HCT116 (cell line): Measurements from ENCODE around the gene KCNJ10. TPM values are rescaled to one million over a fixed set of nuclear protein-coding genes. Genes with fewer than 3 reads are reported as not detected.

Source experiments
- ATAC-seq: fragments of 200-7000 bp; cut with Tn5 transposase; 2 replicates; pipeline ENCODE4 v1.9.1; 2020; ENCODE audit warnings: mild to moderate bottlenecking, moderate library complexity
- BruUV-seq: library from RNA; stranded (reverse); fragments of 400-500 nt; replicated peaks from 2 replicates; lab custom pipeline; 2021; lab: Mats Ljungman, UMichigan
- CTCF ChIA-PET: fragments of 300-600 bp; sonication (Branson Sonifier 250); formaldehyde crosslinking; loops from one replicate; lab custom pipeline; 2021; ENCODE audit warnings: antibody characterized with exemption; lab: Charles Lee
- POLR2A ChIA-PET: fragments of 300-600, 350-600 bp; sonication (Branson Sonifier 250); formaldehyde crosslinking; loops from one replicate; lab custom pipeline; 2021; ENCODE audit warnings: antibody characterized with exemption; lab: Charles Lee
- RAD21 ChIA-PET, 2 experiments: fragments of 300-600 bp; sonication (Branson Sonifier 250); formaldehyde crosslinking; loops; one replicate each; lab custom pipeline; 2023; ENCODE audit warnings: low total read pairs in 2 of 2; ENCODE audit not compliant: uncharacterized antibody in 2 of 2, unreplicated experiment in 2 of 2, low non-redundant PET in 1 of 2; lab: Charles Lee
- DNase-seq: peaks from one replicate; pipeline ENCODE4 v3.0.0-alpha.2; 2010; ENCODE audit warnings: low read depth, low spot score
- H2AFZ ChIP-seq: fragments of 200-600 bp; shearing (Covaris generic), sonication (generic); 2 replicates; pipeline ENCODE4 v1.6.1; 2017; ENCODE audit warnings: low read depth, mixed run types, mixed read lengths, antibody characterized with exemption, low read length; ENCODE audit not compliant: poor library complexity, severe bottlenecking
- H3K27ac ChIP-seq: 2 replicates; pipeline ENCODE4 v1.5.1; 2012; ENCODE audit warnings: low read depth, low read length
- H3K27me3 ChIP-seq: fragments of 200-600 bp; sonication (generic); 2 replicates; pipeline ENCODE4 v1.6.1; 2016; ENCODE audit warnings: mixed run types, low read length, mixed read lengths; ENCODE audit not compliant: insufficient read depth
- H3K36me3 ChIP-seq, 2 experiments: fragments of 200-500 bp in 1 of 2; fragments of 200-600 bp in 1 of 2; sonication (Bioruptor generic) in 1 of 2; sonication (generic) in 1 of 2; 2 replicates each; pipeline versions ENCODE4 v1.5.1 to v1.6.1; 2014 to 2016; ENCODE audit warnings: low read length in 2 of 2, inconsistent platforms in 1 of 2, mixed read lengths in 1 of 2, mixed run types in 1 of 2; ENCODE audit not compliant: insufficient read depth in 2 of 2, control insufficient read depth in 1 of 2
- H3K4me1 ChIP-seq, 2 experiments: fragments of 200-600 bp in 1 of 2; sonication (generic) in 1 of 2; 2 replicates each; pipeline versions ENCODE4 v1.5.1 to v1.6.1; 2012 to 2017; ENCODE audit warnings: low read length in 2 of 2, inconsistent platforms in 1 of 2, mild to moderate bottlenecking in 1 of 2, mixed read lengths in 1 of 2, mixed run types in 1 of 2, moderate library complexity in 1 of 2; ENCODE audit not compliant: insufficient read depth in 2 of 2, control insufficient read depth in 1 of 2
- H3K4me2 ChIP-seq: fragments of 200-600 bp; sonication (generic); 2 replicates; pipeline ENCODE4 v1.6.1; 2017; ENCODE audit warnings: mixed run types, low read length, mixed read lengths
- H3K4me3 ChIP-seq, 2 experiments: fragments of 200-600 bp in 1 of 2; sonication (generic) in 1 of 2; replicated peaks in 1 of 2; 2 replicates each; pipeline ENCODE4 v1.5.1; 2011 to 2016; ENCODE audit warnings: low read length in 2 of 2, control low read depth in 1 of 2, low read depth in 1 of 2, mild to moderate bottlenecking in 1 of 2, mixed read lengths in 1 of 2, mixed run types in 1 of 2
- H3K79me2 ChIP-seq: fragments of 200-600 bp; sonication (generic); 2 replicates; pipeline ENCODE4 v1.6.1; 2017; ENCODE audit warnings: mild to moderate bottlenecking, mixed run types, low read length, moderate library complexity, mixed read lengths; ENCODE audit not compliant: insufficient read depth
- H3K9ac ChIP-seq: fragments of 200-600 bp; sonication (generic); 2 replicates; pipeline ENCODE4 v1.6.1; 2016; ENCODE audit warnings: low read length, mixed read lengths
- H3K9me2 ChIP-seq: fragments of 200-600 bp; sonication (generic), shearing (Covaris generic); 2 replicates; pipeline ENCODE4 v1.6.1; 2017; ENCODE audit warnings: mixed run types, mild to moderate bottlenecking, moderate library complexity; ENCODE audit not compliant: insufficient read depth
- H3K9me3 ChIP-seq, 2 experiments: fragments of 200-500 bp in 1 of 2; fragments of 200-600 bp in 1 of 2; sonication (Bioruptor generic) in 1 of 2; sonication (generic) in 1 of 2; 2 replicates each; pipeline ENCODE4 v1.6.1; 2014 to 2017; ENCODE audit warnings: low read length in 2 of 2, mixed read lengths in 2 of 2, inconsistent platforms in 1 of 2, low read depth in 1 of 2, mild to moderate bottlenecking in 1 of 2, mixed run types in 1 of 2, moderate library complexity in 1 of 2; ENCODE audit not compliant: control insufficient read depth in 1 of 2, insufficient read depth in 1 of 2
- H4K20me1 ChIP-seq: fragments of 200-600 bp; sonication (generic), shearing (Covaris generic); 2 replicates; pipeline ENCODE4 v1.6.1; 2017; ENCODE audit warnings: mixed run types, mild to moderate bottlenecking, moderate library complexity; ENCODE audit not compliant: insufficient read depth
- EZH2 ChIP-seq: fragments of 200-600 bp; sonication (generic); IDR thresholded peaks from 2 replicates; pipeline ENCODE4 v1.6.1; 2017; ENCODE audit warnings: antibody characterized with exemption, mixed run types
- FOSL1 ChIP-seq: IDR thresholded peaks from 2 replicates; pipeline ENCODE4 v1.6.1; 2012; ENCODE audit warnings: low read depth
- JUND ChIP-seq: IDR thresholded peaks from 2 replicates; pipeline ENCODE4 v1.6.1; 2012
- POLR2A ChIP-seq: IDR thresholded peaks from 2 replicates; pipeline ENCODE4 v1.7.0; 2011; ENCODE audit warnings: borderline replicate concordance; ENCODE audit not compliant: insufficient read depth, insufficient read length; ENCODE audit errors: extremely low read depth
- POLR2AphosphoS5 ChIP-seq: IDR thresholded peaks from 2 replicates; pipeline ENCODE4 v1.6.1; 2011; ENCODE audit warnings: mild to moderate bottlenecking, low read depth, low read length, moderate library complexity
- RAD21 ChIP-seq: IDR thresholded peaks from 2 replicates; pipeline ENCODE4 v1.6.1; 2012; ENCODE audit warnings: low read depth, mild to moderate bottlenecking
- TCF7L2 ChIP-seq: IDR thresholded peaks from 2 replicates; pipeline ENCODE4 v1.7.0; 2011; ENCODE audit warnings: borderline replicate concordance, inconsistent platforms; ENCODE audit not compliant: insufficient read depth, insufficient read length; ENCODE audit errors: extremely low read depth
- YY1 ChIP-seq: IDR thresholded peaks from 2 replicates; pipeline ENCODE4 v1.6.1; 2011; ENCODE audit warnings: low read length, low read depth, moderate library complexity, mild to moderate bottlenecking; ENCODE audit not compliant: insufficient replicate concordance; ENCODE audit errors: extremely low read depth
- ZFX ChIP-seq: fragments of 450-650 bp; IDR thresholded peaks from 2 replicates; pipeline ENCODE4 v1.6.1; 2017
- intact Hi-C: fragments of 100-400 bp; cut with micrococcal nuclease; formaldehyde crosslinking; loops from 2 replicates; pipeline ENCODE4 v1.10.0; 2022
- total RNA-seq: library from RNA; stranded (reverse); gene quantifications from one replicate; pipeline ENCODE4 v1.2.1, GENCODE V29; 2021; ENCODE audit not compliant: unreplicated experiment
- TF ChIP-seq, protein P1 (sequence below): IDR thresholded peaks from 2 replicates; pipeline ENCODE4 v1.6.1; 2012
- TF ChIP-seq, protein P2 (sequence below): IDR thresholded peaks from 2 replicates; pipeline ENCODE4 v1.6.1; 2012; ENCODE audit warnings: low read depth
- TF ChIP-seq, protein P3 (sequence below): IDR thresholded peaks from 2 replicates; pipeline ENCODE4 v1.6.1; 2012

The KCNJ10 gene
- total RNA-seq, 1 experiment from 2014 or later, result 0.57 TPM

GRCh38 chr1:160005070-160005469 lies 64.9 kb downstream of the KCNJ10 start:
- intact Hi-C loops, result loop anchor here (10.0 kb wide), 3 partner anchors 790 to 870 kb away; no protein-coding TSS in a partner anchor
- ATAC-seq, result no peak
- no peak overlapping the region for H2AFZ ChIP-seq
- H3K9me3 ChIP-seq, result no peaks in the 10 kb centered on the region
- no TSS peak for BruUV-seq
- no peaks in the 10 kb centered on the region for H3K79me2 ChIP-seq
- no peaks in the 10 kb centered on the region for H3K27me3 ChIP-seq
- no peaks in the 10 kb centered on the region for H3K36me3 ChIP-seq
- H3K9me2 ChIP-seq, result no peaks in the 10 kb centered on the region
- DNase-seq, result no peak
- H3K4me2 ChIP-seq, result no peak overlapping the region
- POLR2A ChIA-PET, result no interaction called here
- no peaks in the 10 kb centered on the region for H4K20me1 ChIP-seq
- H3K4me3 ChIP-seq, result no peak overlapping the region
- H3K27ac ChIP-seq, result no peak overlapping the region
- TF ChIP-seq POLR2AphosphoS5 (no peak), RAD21 (no peak)
- TF ChIP-seq, protein P1, sequence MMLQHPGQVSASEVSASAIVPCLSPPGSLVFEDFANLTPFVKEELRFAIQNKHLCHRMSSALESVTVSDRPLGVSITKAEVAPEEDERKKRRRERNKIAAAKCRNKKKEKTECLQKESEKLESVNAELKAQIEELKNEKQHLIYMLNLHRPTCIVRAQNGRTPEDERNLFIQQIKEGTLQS, result no peak
- TF ChIP-seq, all 23 proteins: peak for 0
- no peak overlapping the region for H3K9ac ChIP-seq
- ChIA-PET CTCF (interaction anchor here (0.6 to 6.5 kb wide), 6 partner anchors 9 to 224 kb away, joined by 3 to 249 read pairs (median 28); partner anchors contain the start of gene DUSP23), RAD21 (interaction anchor here in 1 of 2 experiments (0.6 to 1.6 kb wide), 2 partner anchors 51 to 306 kb away, joined by 4 to 5 read pairs; partner anchors contain the start of gene SLAMF9)
- H3K4me1 ChIP-seq, result no peaks in the 10 kb centered on the region

DNA sequence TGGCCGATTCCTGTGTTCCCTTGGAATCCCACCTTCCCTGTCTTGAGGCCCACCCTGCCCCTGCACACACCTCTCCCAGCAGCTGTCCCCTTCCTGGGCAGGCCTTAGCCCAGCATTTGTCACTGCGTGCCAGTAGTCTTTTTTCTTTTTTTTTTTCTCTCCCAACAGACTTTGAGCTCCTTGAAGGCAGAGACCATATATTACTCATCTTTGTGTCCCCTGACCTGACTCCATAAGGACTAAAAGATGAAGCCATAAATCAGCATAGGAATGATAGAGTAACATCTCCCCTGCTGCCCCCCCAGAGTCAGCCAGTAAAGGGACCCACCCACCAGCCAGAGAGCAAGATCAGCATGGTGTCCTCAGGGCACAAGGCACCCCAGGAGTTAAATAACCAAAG lies 65.5 kb downstream of the KCNJ10 start:
- ChIA-PET POLR2A (no interaction called here), CTCF (interaction anchor here (1.8 to 6.5 kb wide), 2 partner anchors 12 to 68 kb away, joined by 4 to 170 read pairs; no protein-coding TSS in a partner anchor), RAD21 (no interaction called here)
- ATAC-seq (no peak), DNase-seq (no peak)
- intact Hi-C loops, result loop anchor here (10.0 kb wide), 3 partner anchors 790 to 870 kb away; no protein-coding TSS in a partner anchor
- Histone ChIP-seq H3K36me3 (no peaks in the 10 kb centered on the region), H3K4me2 (no peak overlapping the region), H3K4me1 (no peaks in the 10 kb centered on the region), H4K20me1 (no peaks in the 10 kb centered on the region), H3K27ac (no peak overlapping the region), H3K9me2 (no peaks in the 10 kb centered on the region; the same call in 1 of the 2 replicates), H3K9ac (no peak overlapping the region), H3K4me3 (no peak overlapping the region), H2AFZ (no peak overlapping the region), H3K79me2 (no peaks in the 10 kb centered on the region), H3K9me3 (no peaks in the 10 kb centered on the region), H3K27me3 (no peaks in the 10 kb centered on the region)
- no TSS peak for BruUV-seq
- TF ChIP-seq POLR2A (no peak), EZH2 (no peak), JUND (no peak), TCF7L2 (no peak), FOSL1 (no peak), YY1 (no peak), ZFX (no peak)
- TF ChIP-seq, protein P2, sequence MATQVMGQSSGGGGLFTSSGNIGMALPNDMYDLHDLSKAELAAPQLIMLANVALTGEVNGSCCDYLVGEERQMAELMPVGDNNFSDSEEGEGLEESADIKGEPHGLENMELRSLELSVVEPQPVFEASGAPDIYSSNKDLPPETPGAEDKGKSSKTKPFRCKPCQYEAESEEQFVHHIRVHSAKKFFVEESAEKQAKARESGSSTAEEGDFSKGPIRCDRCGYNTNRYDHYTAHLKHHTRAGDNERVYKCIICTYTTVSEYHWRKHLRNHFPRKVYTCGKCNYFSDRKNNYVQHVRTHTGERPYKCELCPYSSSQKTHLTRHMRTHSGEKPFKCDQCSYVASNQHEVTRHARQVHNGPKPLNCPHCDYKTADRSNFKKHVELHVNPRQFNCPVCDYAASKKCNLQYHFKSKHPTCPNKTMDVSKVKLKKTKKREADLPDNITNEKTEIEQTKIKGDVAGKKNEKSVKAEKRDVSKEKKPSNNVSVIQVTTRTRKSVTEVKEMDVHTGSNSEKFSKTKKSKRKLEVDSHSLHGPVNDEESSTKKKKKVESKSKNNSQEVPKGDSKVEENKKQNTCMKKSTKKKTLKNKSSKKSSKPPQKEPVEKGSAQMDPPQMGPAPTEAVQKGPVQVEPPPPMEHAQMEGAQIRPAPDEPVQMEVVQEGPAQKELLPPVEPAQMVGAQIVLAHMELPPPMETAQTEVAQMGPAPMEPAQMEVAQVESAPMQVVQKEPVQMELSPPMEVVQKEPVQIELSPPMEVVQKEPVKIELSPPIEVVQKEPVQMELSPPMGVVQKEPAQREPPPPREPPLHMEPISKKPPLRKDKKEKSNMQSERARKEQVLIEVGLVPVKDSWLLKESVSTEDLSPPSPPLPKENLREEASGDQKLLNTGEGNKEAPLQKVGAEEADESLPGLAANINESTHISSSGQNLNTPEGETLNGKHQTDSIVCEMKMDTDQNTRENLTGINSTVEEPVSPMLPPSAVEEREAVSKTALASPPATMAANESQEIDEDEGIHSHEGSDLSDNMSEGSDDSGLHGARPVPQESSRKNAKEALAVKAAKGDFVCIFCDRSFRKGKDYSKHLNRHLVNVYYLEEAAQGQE, result no peak
- TF ChIP-seq, protein P3, sequence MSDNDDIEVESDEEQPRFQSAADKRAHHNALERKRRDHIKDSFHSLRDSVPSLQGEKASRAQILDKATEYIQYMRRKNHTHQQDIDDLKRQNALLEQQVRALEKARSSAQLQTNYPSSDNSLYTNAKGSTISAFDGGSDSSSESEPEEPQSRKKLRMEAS, result no peak
